Esophagus muscularis mucosa (tissue), 3 donors: ENCODE data around the gene PRPF6.

ENCODE experiments used
- POLR2A ChIP-seq: fragments of 450-650 bp; IDR thresholded peaks from one replicate; pipeline ENCODE4 v1.6.1; 2017; ENCODE audit warnings: antibody characterized with exemption, moderate library complexity, mild to moderate bottlenecking, low read depth
- POLR2AphosphoS5 ChIP-seq, 2 donors: sonication (generic); formaldehyde crosslinking; IDR thresholded peaks; one replicate each; pipeline ENCODE4 v1.6.1; 2017; ENCODE audit warnings: antibody characterized with exemption in 2 of 2
- TF ChIP-seq, protein P1 (sequence below), 3 experiments: fragments of 200-600 bp in 2 of 3; fragments of 450-650 bp in 1 of 3; sonication (generic) in 2 of 3; IDR thresholded peaks; one replicate each; pipeline ENCODE4 v1.5.1; 2017 to 2019; ENCODE audit warnings: antibody characterized with exemption in 3 of 3, mild to moderate bottlenecking in 2 of 3, moderate library complexity in 1 of 3

DNA sequence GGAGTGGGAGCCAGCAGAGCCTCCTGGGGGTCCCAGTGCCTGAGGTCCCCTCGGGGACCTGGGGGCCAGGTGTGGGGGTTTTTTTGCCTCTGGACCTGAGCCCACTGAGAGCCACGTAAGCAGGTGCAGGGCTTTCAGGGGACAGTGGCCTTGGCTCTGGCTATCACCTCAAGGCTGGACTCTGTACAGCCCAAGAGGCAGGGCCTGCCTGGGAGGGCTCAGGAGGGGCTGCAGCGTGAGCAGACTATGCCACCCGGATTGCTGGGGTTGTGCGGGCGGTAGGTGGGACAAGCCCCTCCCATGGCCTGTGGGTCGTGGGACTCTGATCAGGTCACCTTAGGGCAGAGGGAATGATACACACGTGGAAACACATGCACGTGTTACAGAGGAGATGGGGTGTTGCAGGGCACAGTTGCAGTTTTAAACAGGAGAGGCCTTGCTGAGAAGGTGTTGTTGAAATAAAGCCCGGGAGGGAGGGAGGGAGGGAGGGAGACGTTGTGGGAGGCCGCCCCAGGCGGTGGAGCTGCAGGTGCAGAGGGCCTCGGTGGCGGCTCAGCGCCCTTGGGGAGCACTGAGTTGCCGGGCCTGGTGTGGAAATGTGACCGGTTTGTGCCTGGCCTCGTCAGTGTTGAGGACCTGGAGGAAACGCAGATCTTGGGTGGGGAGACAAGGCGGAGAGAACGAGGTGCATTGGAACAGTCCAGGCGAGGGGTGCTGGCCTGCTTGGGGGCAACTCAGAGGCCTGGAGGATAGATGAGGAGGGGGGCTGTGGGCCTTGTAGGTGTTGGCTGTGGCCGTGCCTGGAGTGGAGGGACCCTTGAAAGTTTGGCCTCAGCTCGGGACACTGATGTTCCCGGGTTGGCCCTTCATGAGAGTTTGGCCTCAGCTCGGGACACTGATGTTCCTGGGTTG, 84.4 kb downstream of the PRPF6 start:
- no peak for TF ChIP-seq POLR2A
- TF ChIP-seq, protein P1, sequence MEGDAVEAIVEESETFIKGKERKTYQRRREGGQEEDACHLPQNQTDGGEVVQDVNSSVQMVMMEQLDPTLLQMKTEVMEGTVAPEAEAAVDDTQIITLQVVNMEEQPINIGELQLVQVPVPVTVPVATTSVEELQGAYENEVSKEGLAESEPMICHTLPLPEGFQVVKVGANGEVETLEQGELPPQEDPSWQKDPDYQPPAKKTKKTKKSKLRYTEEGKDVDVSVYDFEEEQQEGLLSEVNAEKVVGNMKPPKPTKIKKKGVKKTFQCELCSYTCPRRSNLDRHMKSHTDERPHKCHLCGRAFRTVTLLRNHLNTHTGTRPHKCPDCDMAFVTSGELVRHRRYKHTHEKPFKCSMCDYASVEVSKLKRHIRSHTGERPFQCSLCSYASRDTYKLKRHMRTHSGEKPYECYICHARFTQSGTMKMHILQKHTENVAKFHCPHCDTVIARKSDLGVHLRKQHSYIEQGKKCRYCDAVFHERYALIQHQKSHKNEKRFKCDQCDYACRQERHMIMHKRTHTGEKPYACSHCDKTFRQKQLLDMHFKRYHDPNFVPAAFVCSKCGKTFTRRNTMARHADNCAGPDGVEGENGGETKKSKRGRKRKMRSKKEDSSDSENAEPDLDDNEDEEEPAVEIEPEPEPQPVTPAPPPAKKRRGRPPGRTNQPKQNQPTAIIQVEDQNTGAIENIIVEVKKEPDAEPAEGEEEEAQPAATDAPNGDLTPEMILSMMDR (IDR thresholded peaks at IDR 0.05), result no peak
- TF ChIP-seq POLR2AphosphoS5 (IDR thresholded peaks at IDR 0.05), result no peak
